Skeletal muscle cell (primary cell): ENCODE results near the gene PHYHIPL.

Source experiments
- DNase-seq: peaks from one replicate; pipeline ENCODE4 v3.0.0-alpha.2; 2010; ENCODE audit warnings: low read depth
- H3K4me3 ChIP-seq: 2 replicates; pipeline ENCODE4 v1.5.1; 2011; ENCODE audit warnings: low read depth, mild to moderate bottlenecking, control low read depth, low read length, moderate library complexity

The PHYHIPL gene

GRCh38 chr10:59283456-59284091, 107.1 kb downstream of the PHYHIPL start:
- peak; percentile 32 for DNase-seq
- H3K4me3 ChIP-seq, result no peak overlapping the region

- no peak for DNase-seq
- H3K4me3 ChIP-seq, result no peak overlapping the region
Observed at GRCh38 chr10:59284118-59284975, 107.9 kb downstream of the PHYHIPL start.

GRCh38 chr10:59285073-59285472, 108.6 kb downstream of the PHYHIPL start:
- H3K4me3 ChIP-seq, result no peak overlapping the region
- DNase-seq, result no peak

- DNase-seq, result no peak
- no peak overlapping the region for H3K4me3 ChIP-seq
Observed at GRCh38 chr10:59285848-59286247, 109.4 kb downstream of the PHYHIPL start.

- no peak for DNase-seq
- no peak overlapping the region for H3K4me3 ChIP-seq
Observed at GRCh38 chr10:59287587-59288255, 111.3 kb downstream of the PHYHIPL start.

GRCh38 chr10:59289853-59290252, 113.4 kb downstream of the PHYHIPL start:
- H3K4me3 ChIP-seq, result no peak overlapping the region
- no peak for DNase-seq

GRCh38 chr10:59290448-59290847, 114.0 kb downstream of the PHYHIPL start:
- no peak for DNase-seq
- H3K4me3 ChIP-seq, result no peak overlapping the region
